GM21447 (cell line): Measurements from ENCODE around the gene MDFI.

Experiments used
- ATAC-seq: cut with Tn5 transposase; IDR thresholded peaks from one replicate; pipeline ENCODE4 v1.9.1; 2021; ENCODE audit not compliant: unreplicated experiment

MDFI gene

GRCh38 chr6:41648921-41649320 is 10.7 kb downstream of the MDFI start:
- no peak for ATAC-seq

DNA sequence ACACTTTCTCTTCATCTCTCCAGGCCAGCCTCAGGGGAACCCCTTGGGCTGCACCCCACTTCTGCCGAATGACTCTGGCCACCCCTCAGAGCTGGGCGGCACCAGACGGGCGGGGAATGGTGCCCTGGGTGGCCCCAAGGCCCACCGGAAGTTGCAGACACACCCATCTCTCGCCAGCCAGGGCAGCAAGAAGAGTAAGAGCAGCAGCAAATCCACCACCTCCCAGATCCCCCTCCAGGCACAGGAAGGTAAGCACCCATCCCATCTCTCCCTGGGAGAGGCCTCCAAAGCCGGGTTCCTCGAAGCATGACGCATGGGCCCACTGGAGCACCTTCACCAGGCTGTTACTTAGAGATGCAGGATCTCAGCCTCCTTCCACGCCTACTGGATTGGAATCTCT is 11.3 kb downstream of the MDFI start:
- ATAC-seq, result no peak

DNA sequence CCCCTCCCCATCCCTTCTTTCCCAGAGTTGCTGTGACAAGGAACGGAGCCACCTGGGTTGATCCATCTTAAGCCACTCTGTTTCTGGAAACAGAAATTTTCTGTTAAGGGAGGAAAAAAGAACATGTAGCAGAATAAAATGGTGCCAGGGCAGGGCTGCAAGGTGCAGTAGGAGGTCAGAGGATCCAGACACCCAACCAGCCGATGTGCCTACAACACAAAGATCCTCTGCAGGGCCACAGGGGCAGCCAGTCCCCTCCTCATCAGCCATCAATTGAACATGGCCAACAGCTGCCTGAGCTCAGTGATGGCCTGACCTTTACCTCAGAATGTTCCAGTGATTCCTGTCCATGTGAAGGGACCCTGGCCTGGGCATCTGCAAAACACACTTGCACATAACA is 11.9 kb downstream of the MDFI start:
- ATAC-seq, result no peak

GRCh38 chr6:41651246-41651961 is 13.1 kb downstream of the MDFI start:
- no peak for ATAC-seq

DNA sequence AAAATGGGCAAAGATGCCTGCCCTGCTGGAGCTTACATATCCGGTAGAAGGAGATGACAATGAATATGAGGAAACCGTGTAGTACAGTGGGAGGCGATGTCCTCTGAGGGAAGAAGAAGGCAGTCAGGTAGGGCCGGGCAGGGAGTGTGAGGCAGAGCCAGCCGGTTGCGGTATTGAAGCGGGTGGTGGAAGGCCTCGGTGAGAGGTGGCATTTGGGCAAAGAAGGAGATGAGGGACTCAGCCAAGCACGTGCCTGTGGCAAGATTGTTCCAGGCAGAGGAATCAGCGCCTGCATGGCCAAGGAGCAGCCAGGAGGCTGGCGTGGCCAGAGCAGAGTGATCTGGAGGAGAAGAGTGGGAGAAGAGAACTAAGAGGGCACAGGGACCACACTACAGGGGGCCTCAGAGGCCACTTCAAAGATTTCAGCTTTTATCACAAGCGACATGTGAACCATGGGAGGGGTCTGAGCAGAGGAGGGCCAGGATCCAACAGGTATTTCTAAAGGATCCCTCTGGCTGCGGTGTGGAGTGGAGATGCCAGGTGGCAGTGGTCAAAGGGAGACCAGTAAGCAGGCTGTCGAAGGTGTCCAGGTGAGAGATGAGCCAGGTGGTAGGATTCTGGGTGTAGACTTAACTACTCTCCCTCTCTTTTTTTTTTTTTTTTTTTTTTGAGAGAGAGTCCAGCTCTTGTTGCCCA is 13.8 kb downstream of the MDFI start:
- ATAC-seq, result no peak

DNA sequence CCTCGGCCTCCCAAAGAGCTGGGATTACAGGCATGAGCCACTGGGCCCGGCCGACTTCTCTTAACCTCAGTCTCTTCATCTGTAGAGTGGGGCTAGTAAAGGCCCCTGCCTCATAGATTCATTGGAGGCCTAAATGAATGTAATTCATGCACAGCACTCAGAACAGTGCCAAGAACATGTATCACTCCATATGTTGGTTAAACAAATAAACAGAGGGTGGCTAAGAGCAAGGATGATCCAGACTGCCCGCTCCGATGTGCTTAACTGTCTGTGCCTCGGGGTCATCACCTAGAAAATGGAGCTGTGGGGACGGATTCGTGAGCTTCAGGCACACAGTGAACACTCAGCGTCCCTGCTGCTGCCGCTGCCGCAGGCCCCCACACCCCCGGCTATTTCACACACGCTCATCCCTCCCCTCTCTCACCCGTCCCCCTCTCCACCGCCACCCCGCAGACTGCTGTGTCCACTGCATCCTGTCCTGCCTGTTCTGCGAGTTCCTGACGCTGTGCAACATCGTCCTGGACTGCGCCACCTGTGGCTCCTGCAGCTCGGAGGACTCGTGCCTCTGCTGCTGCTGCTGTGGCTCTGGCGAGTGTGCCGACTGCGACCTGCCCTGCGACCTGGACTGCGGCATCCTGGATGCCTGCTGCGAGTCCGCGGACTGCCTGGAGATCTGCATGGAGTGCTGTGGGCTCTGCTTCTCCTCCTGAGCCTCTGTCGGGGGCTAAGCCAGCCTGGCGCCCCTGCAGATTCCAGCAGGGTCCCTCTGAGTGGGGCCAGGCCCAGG is 14.8 kb downstream of the MDFI start:
- ATAC-seq, result no peak

DNA sequence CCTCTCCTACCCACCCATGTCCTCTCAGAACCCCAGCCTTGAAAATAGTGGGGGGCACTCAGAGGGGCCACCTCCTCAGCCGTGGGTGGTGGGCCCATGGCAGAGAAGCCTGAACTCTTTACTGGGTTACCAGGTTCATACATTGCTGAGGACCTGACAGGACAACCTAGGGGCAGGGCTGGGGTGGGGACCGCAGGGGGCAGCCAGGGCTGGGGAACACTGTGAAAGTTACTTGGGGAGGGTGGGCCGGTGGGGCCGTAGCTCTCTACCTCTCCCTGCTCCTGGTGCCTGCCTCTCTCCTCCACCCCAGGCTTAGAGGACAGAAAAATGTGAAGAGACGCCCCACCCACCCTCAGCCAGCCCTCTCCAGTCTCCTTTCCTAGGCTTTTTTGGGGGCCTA is 15.4 kb downstream of the MDFI start:
- no peak for ATAC-seq

GRCh38 chr6:41654151-41654697 is 16.0 kb downstream of the MDFI start:
- ATAC-seq, result no peak

DNA sequence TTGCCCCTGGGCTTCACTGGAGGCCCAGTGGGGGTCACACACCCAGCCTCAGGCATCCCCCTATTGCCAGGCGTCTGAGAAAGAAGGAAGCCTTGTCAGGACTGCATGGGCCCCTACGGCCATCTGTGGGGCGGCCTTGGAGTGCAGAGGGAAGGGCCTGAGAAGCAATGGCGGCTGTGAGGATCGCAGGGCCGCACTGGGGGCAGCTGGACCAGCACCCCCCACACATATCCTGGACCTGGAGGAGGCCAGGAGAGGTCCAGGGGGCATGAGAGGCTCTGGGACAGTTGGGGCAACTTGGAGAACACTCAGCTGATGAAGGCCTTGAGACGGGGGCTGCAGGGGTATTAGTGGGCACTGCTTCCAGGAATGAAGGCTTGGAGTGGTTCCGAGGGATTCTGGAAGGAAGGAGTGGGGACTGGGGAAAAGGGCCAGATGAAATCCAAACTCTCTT is 16.5 kb downstream of the MDFI start:
- ATAC-seq, result no peak

GRCh38 chr6:41655176-41655575 is 16.9 kb downstream of the MDFI start:
- no peak for ATAC-seq

GRCh38 chr6:41655646-41656001 is 17.4 kb downstream of the MDFI start:
- no peak for ATAC-seq

GRCh38 chr6:41656002-41656691 is 17.9 kb downstream of the MDFI start:
- no peak for ATAC-seq

DNA sequence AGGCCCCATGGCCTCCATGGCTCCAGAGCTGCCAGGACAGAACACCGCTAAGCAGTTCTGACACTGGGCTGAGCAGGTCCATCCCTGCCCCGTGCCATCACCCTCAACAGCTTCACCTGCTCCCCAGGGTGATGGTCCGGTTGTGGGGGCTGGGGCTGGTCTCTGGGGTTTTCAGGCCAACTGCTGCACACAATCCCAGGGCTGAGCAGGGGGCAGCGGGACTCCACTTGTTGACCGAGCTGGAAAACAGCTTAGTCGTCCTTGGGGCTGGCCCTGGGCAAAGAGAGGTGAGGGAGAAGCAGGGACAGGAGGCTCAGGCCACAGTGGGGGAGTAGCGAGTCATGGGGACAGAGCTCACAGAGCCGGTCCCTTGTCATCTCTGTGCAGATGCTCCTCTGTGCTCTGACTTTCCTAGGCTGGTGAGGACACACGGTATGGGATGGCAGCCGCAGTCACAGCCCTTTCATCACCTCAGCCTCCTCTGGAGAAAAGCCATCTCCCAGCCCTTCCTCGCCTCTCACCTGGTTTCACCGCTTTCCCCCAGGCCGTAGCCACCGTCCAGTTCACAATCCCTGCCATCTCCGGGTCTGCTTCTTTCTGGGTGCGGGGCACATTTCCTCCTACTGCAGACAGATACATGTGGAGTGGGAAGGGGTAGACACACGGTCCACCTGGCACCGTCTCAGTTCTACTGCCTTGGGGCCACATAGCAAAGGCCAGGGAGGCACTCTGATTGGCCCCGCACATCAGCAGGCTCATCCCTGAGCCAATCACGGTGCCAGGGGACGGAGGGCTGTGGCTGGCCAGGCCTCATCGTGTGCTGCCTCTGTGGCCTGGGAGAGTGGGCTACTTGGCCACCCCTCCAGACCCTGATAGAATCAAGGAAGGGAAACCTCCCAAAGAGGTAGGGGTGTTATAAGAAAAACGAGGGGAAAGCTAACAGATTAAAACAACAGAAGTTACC is 19.1 kb downstream of the MDFI start:
- ATAC-seq, result no peak

GRCh38 chr6:41658636-41659035 is 20.4 kb downstream of the MDFI start:
- no peak for ATAC-seq

GRCh38 chr6:41659935-41660334 is 21.7 kb downstream of the MDFI start:
- no peak for ATAC-seq

- no peak for ATAC-seq
Measured at GRCh38 chr6:41663568-41663967, 25.3 kb downstream of the MDFI start.

DNA sequence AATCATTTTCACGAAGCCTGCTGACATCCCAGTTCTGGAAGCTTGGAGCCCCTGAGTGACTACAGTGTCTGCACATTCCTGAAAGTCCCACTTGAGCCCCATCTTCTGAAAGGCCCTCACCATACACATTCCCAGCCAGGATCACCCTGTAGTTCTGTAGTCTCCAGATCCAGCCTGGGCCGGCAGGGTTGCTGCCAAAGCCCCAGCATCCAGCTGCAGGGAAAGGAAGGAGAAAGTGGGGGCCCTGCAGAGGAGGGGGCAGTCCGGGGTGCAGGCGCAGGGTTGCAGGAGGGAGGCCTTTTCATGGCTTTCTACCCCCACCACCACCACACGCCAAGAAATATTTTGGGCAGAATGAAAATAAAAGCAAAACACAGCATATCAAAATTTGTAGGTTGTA is 26.0 kb downstream of the MDFI start:
- no peak for ATAC-seq

GRCh38 chr6:41667195-41667594 is 28.9 kb downstream of the MDFI start:
- no peak for ATAC-seq

GRCh38 chr6:41668968-41669367 is 30.7 kb downstream of the MDFI start:
- no peak for ATAC-seq
